Glutamatergic neuron (in vitro differentiated cells): ENCODE results near the gene PPAN. TPM values are rescaled to one million over a fixed set of nuclear protein-coding genes. Genes with fewer than 3 reads are reported as not detected.

Source experiments
- DNase-seq: peaks from one replicate; pipeline ENCODE4 v3.0.0; 2022
- H3K27ac Mint-ChIP-seq: one replicate; pipeline ENCODE4 v1.8.0; 2020; ENCODE audit warnings: mild to moderate bottlenecking, mixed read lengths, inconsistent platforms; ENCODE audit not compliant: unreplicated experiment
- H3K27me3 Mint-ChIP-seq: one replicate; pipeline ENCODE4 v1.8.0; 2020; ENCODE audit warnings: mild to moderate bottlenecking, moderate library complexity, mixed read lengths, inconsistent platforms; ENCODE audit not compliant: unreplicated experiment
- H3K36me3 Mint-ChIP-seq: one replicate; pipeline ENCODE4 v1.8.0; 2020; ENCODE audit warnings: mild to moderate bottlenecking, mixed read lengths, inconsistent platforms; ENCODE audit not compliant: unreplicated experiment
- H3K4me1 Mint-ChIP-seq: one replicate; pipeline ENCODE4 v1.8.0; 2020; ENCODE audit warnings: mild to moderate bottlenecking, low read depth, mixed read lengths, inconsistent platforms; ENCODE audit not compliant: unreplicated experiment
- H3K4me3 Mint-ChIP-seq: one replicate; pipeline ENCODE4 v1.8.0; 2020; ENCODE audit warnings: mild to moderate bottlenecking, mixed read lengths, inconsistent platforms; ENCODE audit not compliant: unreplicated experiment
- H3K9me3 Mint-ChIP-seq: one replicate; pipeline ENCODE4 v1.8.0; 2020; ENCODE audit warnings: mild to moderate bottlenecking, moderate library complexity, mixed read lengths, inconsistent platforms; ENCODE audit not compliant: unreplicated experiment
- CTCF ChIP-seq: fragments of 200-600 bp; sonication (generic); IDR thresholded peaks from one replicate; pipeline ENCODE4 v1.5.0; 2021; ENCODE audit not compliant: partially characterized antibody, unreplicated experiment
- total RNA-seq: library from RNA; stranded (reverse); fragmentation: NEBNext Ultra II Directional; extraction: Animal tissue kit (Norgen Biotek cat#: 25700); gene quantifications from one replicate; pipeline ENCODE4 v1.2.1, GENCODE V29; 2021; ENCODE audit not compliant: unreplicated experiment

PPAN gene
- total RNA-seq, 1 donor from 2014 or later = 44.5 TPM

GRCh38 chr19:10146142-10146541 lies 40.0 kb downstream of the PPAN start:
- H3K9me3 Mint-ChIP-seq = no peaks in the 10 kb centered on the region
- DNase-seq = no peak
- peaks cover 2% of the 10 kb centered on the region for H3K27me3 Mint-ChIP-seq
- no peak overlapping the region for H3K27ac Mint-ChIP-seq
- no peaks in the 10 kb centered on the region for H3K4me1 Mint-ChIP-seq
- H3K4me3 Mint-ChIP-seq = no peak overlapping the region
- TF ChIP-seq CTCF = no peak
- H3K36me3 Mint-ChIP-seq = peaks cover 9% of the 10 kb centered on the region

DNA sequence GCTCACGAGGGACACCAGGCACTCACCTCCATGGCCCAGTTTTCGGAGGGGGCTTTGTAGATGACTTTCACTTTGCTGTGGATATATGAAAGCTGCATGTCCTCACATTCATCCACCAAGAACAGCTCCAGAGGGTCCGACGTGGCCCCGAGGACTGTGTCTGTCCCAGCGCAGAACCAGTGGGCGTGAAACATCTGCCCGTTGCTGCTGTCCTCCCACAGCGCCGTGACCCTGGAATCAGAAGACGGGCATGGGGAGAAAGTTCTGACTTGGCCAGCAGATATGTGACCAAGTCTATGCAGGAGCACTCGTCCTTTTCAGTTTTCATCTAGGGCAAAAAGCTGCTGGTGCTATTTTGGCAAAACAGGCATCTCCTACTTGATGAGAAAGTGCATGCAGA lies 43.3 kb downstream of the PPAN start:
- Mint-ChIP-seq H3K36me3 (peaks cover 13% of the 10 kb centered on the region), H3K27me3 (no peaks in the 10 kb centered on the region), H3K9me3 (no peaks in the 10 kb centered on the region), H3K4me1 (no peaks in the 10 kb centered on the region), H3K27ac (no peak overlapping the region), H3K4me3 (no peak overlapping the region)
- no peak for DNase-seq
- no peak for TF ChIP-seq CTCF

GRCh38 chr19:10151521-10151920 lies 45.4 kb downstream of the PPAN start:
- Mint-ChIP-seq H3K27ac (no peak overlapping the region), H3K27me3 (no peaks in the 10 kb centered on the region), H3K9me3 (no peaks in the 10 kb centered on the region), H3K36me3 (peaks cover 9% of the 10 kb centered on the region), H3K4me1 (no peaks in the 10 kb centered on the region), H3K4me3 (no peak overlapping the region)
- no peak for DNase-seq
- TF ChIP-seq CTCF = no peak

GRCh38 chr19:10152100-10152499 lies 45.9 kb downstream of the PPAN start:
- TF ChIP-seq CTCF = no peak
- H3K9me3 Mint-ChIP-seq = no peaks in the 10 kb centered on the region
- no peaks in the 10 kb centered on the region for H3K4me1 Mint-ChIP-seq
- H3K27me3 Mint-ChIP-seq = no peaks in the 10 kb centered on the region
- H3K4me3 Mint-ChIP-seq = no peak overlapping the region
- DNase-seq = no peak
- H3K36me3 Mint-ChIP-seq = peaks cover 9% of the 10 kb centered on the region
- H3K27ac Mint-ChIP-seq = no peak overlapping the region

- Mint-ChIP-seq H3K27ac (no peak overlapping the region), H3K4me3 (no peak overlapping the region), H3K9me3 (no peaks in the 10 kb centered on the region), H3K27me3 (peaks cover 1% of the 10 kb centered on the region), H3K4me1 (no peaks in the 10 kb centered on the region), H3K36me3 (peaks cover 8% of the 10 kb centered on the region)
- TF ChIP-seq CTCF = no peak
- DNase-seq = no peak
Measured at GRCh38 chr19:10155839-10156238, 49.7 kb downstream of the PPAN start.
